ENCODE results near the gene YIF1B. TPM values are rescaled to one million over a fixed set of nuclear protein-coding genes. Genes with fewer than 3 reads are reported as not detected.

The YIF1B gene
- total RNA-seq, 1 donor from 2014 or later: 41.7 TPM

GRCh38 chr19:38335949-38336637 lies 20.3 kb upstream of the YIF1B start:
- ATAC-seq: peak; percentile 86

GRCh38 chr19:38333245-38333644 lies 17.5 kb upstream of the YIF1B start:
- DNase-seq (ENCODE audit: low spot score) (no peak), ATAC-seq (no peak)

More at GRCh38 chr19:38335949-38336637, 20.3 kb upstream of the YIF1B start:
- DNase-seq (ENCODE audit: low spot score): peak; percentile 96

GRCh38 chr19:38331728-38332127 lies 16.0 kb upstream of the YIF1B start:
- DNase-seq (ENCODE audit: low spot score) (no peak), ATAC-seq (no peak)

- no peak for ATAC-seq
- no peak for DNase-seq (ENCODE audit: low spot score)
Observed at GRCh38 chr19:38329651-38330050, 13.9 kb upstream of the YIF1B start.

DNA sequence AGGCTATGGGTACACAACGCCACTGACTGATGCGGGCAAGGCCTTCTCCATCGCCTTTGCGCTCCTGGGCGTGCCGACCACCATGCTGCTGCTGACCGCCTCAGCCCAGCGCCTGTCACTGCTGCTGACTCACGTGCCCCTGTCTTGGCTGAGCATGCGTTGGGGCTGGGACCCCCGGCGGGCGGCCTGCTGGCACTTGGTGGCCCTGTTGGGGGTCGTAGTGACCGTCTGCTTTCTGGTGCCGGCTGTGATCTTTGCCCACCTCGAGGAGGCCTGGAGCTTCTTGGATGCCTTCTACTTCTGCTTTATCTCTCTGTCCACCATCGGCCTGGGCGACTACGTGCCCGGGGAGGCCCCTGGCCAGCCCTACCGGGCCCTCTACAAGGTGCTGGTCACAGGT lies 10.8 kb upstream of the YIF1B start:
- DNase-seq (ENCODE audit: low spot score) (no peak), ATAC-seq (no peak)

GRCh38 chr19:38324431-38324830 lies 8.7 kb upstream of the YIF1B start:
- DNase-seq (ENCODE audit: low spot score) (no peak), ATAC-seq (no peak)

GRCh38 chr19:38323291-38323690 lies 7.5 kb upstream of the YIF1B start:
- ATAC-seq (peak; percentile 16), DNase-seq (ENCODE audit: low spot score) (no peak)

DNA sequence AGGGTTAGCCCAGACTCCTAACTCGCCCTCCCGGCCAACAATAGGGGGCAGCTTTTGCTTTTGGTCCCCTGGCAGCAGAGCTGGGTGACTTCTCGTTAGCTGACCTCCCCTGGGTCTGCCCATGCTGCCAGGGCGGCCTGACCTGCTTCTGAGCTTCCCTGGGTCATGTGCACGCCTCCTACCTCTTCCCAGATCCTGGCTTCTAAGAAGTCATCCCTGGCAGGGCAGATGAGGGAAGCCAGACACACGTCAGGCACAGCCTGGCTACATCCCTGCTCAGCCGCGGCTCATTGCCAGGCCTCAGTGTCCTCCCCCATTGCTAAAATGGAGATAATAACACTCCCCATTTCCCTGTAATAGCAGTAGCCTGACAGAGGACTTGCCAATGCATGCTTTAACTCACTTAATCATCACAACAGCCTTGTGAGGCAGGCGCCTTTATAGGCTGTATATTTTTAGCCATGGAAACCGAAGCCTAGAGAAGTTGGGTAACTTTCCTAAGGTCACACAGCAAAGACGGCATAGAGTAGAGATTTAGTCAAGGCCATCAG lies 6.0 kb upstream of the YIF1B start:
- ATAC-seq: peak; percentile 17
- DNase-seq (ENCODE audit: low spot score): no peak

GRCh38 chr19:38320969-38321339 lies 5.2 kb upstream of the YIF1B start:
- no peak for ATAC-seq
- no peak for DNase-seq (ENCODE audit: low spot score)

- DNase-seq (ENCODE audit: low spot score): peak; percentile 56
- ATAC-seq: no peak
Observed at GRCh38 chr19:38319421-38320258, 3.9 kb upstream of the YIF1B start, which contains the start of gene KCNK6. Gene KCNK6 (plus strand): TSS chr19:38319845. CDS start chr19:38319951, 106 bp downstream.

DNA sequence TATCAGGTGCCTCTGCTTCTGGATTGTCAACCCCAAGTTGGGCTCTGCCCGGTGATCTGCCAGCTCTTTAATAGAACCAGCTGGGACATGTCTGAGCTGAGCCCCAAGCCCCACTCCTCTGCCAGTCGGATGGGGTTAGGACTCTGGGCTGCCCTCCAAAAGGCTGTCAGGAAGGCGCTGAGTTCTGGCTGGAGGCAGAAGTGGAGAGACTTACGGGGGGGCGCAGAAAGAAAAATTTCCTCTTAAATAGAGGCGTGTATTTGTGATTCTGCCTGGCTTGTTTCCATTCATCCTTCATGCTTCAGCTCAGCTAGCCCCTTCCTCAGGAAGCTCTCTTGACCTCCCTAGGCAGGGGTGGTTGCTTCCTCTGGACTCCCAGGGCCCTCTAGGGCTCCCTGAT lies 2.9 kb upstream of the YIF1B start:
- DNase-seq (ENCODE audit: low spot score) (no peak), ATAC-seq (no peak)

- ATAC-seq: no peak
- no peak for DNase-seq (ENCODE audit: low spot score)
Observed at GRCh38 chr19:38317104-38317612, 1.4 kb upstream of the YIF1B start.

DNA sequence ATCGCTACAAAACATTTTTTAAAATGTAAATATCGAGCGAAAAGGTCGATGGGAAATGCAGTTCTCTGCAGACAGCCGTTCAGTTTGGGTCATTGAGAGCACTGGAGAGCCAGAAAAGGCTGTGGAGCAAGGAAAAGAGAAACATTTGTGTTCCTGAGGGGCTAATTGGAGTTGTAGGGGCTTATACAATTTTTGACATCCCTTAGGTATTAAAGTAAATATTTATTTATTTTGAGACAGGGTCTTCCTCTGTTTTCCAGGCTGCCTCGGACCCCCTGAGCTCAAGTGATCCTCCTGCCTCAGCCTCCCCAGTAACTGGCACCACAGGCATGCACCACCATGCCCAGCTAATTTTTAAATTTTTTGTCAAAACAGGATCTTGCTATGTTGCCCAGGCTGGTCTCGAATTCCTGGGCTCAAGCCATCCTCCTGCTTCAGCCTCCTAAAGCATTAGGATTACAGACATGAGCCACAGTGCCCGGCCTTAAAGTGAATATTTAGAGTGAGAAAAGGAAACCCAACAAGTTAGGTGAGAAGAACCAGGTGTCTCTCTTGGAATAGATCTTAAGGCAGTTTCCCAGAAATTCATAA lies 825 bp upstream of the YIF1B start:
- ATAC-seq (no peak), DNase-seq (ENCODE audit: low spot score) (no peak)

DNA sequence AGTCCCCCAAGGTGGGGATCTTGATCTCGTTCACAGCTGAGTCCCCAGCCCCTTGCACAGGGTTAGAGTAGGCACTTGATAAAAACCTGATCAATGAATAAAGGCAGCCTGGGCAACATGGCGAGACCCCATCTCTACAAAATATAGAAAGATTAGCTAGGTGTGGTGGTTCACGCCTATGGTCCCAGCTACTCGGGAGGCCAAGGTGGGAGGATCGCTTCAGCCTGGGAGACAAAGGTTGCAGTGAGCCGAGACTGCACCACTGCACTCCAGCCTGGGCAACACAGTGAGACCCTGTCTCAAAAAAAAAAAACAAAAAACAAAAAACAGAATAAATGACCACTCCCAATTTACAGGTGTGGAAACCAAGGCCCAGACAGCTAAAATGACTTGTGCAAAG lies 4.8 kb downstream of the YIF1B start:
- no peak for DNase-seq (ENCODE audit: low spot score)
- no peak for ATAC-seq

GRCh38 chr19:38310279-38310670 lies 5.5 kb downstream of the YIF1B start:
- DNase-seq (ENCODE audit: low spot score) (no peak), ATAC-seq (no peak)

GRCh38 chr19:38309615-38310278 lies 6.0 kb downstream of the YIF1B start:
- DNase-seq (ENCODE audit: low spot score) (no peak), ATAC-seq (no peak)

- DNase-seq (ENCODE audit: low spot score): no peak
Observed at GRCh38 chr19:38308926-38309614, 6.7 kb downstream of the YIF1B start.

GRCh38 chr19:38308006-38308766 lies 7.6 kb downstream of the YIF1B start:
- ATAC-seq: no peak

More at GRCh38 chr19:38308926-38309614, 6.7 kb downstream of the YIF1B start:
- no peak for ATAC-seq

DNA sequence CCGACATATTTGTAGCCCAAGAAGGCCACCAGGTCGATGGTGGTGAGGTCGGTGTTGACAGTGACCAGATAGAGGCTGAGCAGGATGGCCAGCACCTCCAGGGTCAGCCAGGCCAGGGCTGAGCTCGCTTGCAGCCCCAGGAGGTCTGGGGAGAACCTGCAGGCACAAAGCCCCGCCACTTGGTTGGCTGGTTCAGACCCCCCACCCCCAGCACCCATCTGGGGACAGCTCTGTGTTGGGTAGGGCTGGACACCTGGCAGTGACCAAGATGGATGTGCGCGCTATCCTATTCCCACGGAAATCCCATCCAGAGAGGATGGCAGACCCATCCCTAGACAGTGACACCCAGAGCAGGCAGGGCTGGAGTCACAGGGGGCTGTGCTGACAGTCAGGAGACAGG lies 8.2 kb downstream of the YIF1B start:
- DNase-seq (ENCODE audit: low spot score) (no peak), ATAC-seq (no peak)

More at GRCh38 chr19:38308006-38308766, 7.6 kb downstream of the YIF1B start:
- no peak for DNase-seq (ENCODE audit: low spot score)

All from left lobe of liver (tissue), 2 donors.